ENCODE measurements around the gene MYO1G.

MYO1G gene

DNA sequence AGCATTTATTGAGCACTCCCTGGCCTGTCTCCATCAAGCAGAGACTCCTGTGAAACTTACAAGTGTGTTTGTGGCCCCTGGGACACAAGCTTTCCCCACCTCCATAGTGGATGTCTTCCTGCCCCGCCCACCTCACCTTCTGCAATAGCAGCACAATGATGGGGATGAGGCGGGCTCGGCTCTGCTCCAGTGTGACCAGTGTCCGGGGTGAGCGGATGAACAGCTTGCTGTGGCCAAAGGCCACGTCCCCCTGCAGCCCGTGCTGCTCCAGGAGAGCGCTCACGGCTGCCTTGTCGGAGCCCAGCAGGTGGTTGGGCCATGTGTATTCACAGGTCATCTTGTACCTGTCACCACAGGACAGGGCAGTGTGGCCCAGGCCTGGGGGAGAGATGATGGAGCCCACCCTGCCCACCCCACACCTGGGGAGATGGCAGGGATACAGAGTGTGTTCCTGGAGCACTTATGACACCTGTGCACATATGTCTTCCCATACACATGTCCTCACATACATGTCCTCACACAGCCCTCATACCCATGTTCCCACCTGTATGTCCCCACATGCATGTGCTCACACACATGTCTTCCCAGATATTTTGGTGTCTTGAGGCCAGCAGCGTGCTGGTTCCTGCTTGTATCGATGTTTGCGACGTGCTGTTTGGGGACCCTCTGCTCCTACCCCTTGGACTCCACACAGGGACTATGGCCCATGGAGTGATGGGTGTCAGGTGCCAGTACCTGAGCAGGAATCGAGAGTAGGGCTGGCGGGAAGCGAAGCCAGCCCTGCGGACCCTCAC lies 12.7 kb downstream of the MYO1G start:
- DNase-seq (ENCODE audit: low read depth in 1 of 2, low spot score in 1 of 2): no peak
- H3K4me3 ChIP-seq (replicated peaks; ENCODE audit: insufficient read depth, low read length): no peak overlapping the region
- H3K27ac ChIP-seq (replicated peaks): no peak overlapping the region
- no peaks in the 10 kb centered on the region for H3K27me3 ChIP-seq (ENCODE audit: insufficient read depth, poor library complexity, severe bottlenecking)
- TF ChIP-seq REST (IDR thresholded peaks at IDR 0.05; ENCODE audit: insufficient replicate concordance, low read depth): no peak
- TF ChIP-seq POLR2AphosphoS5 (IDR thresholded peaks at IDR 0.05; ENCODE audit: low read depth): no peak
- TF ChIP-seq, protein P1, sequence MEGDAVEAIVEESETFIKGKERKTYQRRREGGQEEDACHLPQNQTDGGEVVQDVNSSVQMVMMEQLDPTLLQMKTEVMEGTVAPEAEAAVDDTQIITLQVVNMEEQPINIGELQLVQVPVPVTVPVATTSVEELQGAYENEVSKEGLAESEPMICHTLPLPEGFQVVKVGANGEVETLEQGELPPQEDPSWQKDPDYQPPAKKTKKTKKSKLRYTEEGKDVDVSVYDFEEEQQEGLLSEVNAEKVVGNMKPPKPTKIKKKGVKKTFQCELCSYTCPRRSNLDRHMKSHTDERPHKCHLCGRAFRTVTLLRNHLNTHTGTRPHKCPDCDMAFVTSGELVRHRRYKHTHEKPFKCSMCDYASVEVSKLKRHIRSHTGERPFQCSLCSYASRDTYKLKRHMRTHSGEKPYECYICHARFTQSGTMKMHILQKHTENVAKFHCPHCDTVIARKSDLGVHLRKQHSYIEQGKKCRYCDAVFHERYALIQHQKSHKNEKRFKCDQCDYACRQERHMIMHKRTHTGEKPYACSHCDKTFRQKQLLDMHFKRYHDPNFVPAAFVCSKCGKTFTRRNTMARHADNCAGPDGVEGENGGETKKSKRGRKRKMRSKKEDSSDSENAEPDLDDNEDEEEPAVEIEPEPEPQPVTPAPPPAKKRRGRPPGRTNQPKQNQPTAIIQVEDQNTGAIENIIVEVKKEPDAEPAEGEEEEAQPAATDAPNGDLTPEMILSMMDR (IDR thresholded peaks at IDR 0.05; ENCODE audit: insufficient read depth, low read length): no peak
- TF ChIP-seq GABPA (IDR thresholded peaks at IDR 0.05; ENCODE audit: low read depth): no peak
- no peak for TF ChIP-seq SPI1 (IDR thresholded peaks at IDR 0.05; ENCODE audit: borderline replicate concordance, low read depth)

DNA sequence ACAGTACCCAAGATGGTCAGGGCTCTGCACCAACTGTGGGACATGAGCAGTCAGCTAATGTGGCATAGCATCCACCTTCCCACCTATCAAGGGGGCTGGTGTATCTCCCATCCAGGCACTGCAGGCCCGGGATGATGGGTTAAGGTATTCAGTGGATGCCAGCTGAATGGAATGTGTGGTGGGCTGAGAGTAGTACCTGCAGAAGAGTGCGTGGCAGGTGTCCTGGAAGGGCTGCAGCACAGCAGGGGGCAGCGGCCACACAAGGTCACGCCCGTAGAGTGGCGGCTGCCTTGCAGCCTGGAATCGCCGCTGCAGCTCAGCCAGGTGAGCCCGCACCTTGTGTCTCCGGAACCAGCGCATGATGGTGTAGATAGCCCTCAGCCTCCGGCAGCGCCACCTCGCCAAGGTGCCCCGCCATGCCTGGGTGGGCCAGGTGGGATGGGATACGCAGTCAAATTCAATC lies 13.3 kb downstream of the MYO1G start:
- TF ChIP-seq, protein P1 (IDR thresholded peaks at IDR 0.05; ENCODE audit: insufficient read depth, low read length): no peak
- no peak for TF ChIP-seq GABPA (IDR thresholded peaks at IDR 0.05; ENCODE audit: low read depth)
- TF ChIP-seq SPI1 (IDR thresholded peaks at IDR 0.05; ENCODE audit: borderline replicate concordance, low read depth): no peak
- TF ChIP-seq POLR2AphosphoS5 (IDR thresholded peaks at IDR 0.05; ENCODE audit: low read depth): 0 out of 2 replicates have a peak, but pooled peaks have one; percentile 17
- DNase-seq (ENCODE audit: low read depth in 1 of 2, low spot score in 1 of 2): no peak
- Histone ChIP-seq H3K4me3 (replicated peaks; ENCODE audit: insufficient read depth, low read length) (no peak overlapping the region), H3K27ac (replicated peaks) (no peak overlapping the region), H3K27me3 (ENCODE audit: insufficient read depth, poor library complexity, severe bottlenecking) (no peaks in the 10 kb centered on the region)

- TF ChIP-seq POLR2AphosphoS5 (IDR thresholded peaks at IDR 0.05; ENCODE audit: low read depth) (peak; percentile 66), SPI1 (IDR thresholded peaks at IDR 0.05; ENCODE audit: borderline replicate concordance, low read depth) (no peak)
- TF ChIP-seq, protein P1 (IDR thresholded peaks at IDR 0.05; ENCODE audit: insufficient read depth, low read length): no peak
- no peaks in the 10 kb centered on the region for H3K27me3 ChIP-seq (ENCODE audit: insufficient read depth, poor library complexity, severe bottlenecking)
- H3K27ac ChIP-seq (replicated peaks): no peak overlapping the region
- no peak overlapping the region for H3K4me3 ChIP-seq (replicated peaks; ENCODE audit: insufficient read depth, low read length)
- DNase-seq (ENCODE audit: low read depth in 1 of 2, low spot score in 1 of 2): no peak
Measured at GRCh38 chr7:44964831-44965440, 13.9 kb downstream of the MYO1G start.

DNA sequence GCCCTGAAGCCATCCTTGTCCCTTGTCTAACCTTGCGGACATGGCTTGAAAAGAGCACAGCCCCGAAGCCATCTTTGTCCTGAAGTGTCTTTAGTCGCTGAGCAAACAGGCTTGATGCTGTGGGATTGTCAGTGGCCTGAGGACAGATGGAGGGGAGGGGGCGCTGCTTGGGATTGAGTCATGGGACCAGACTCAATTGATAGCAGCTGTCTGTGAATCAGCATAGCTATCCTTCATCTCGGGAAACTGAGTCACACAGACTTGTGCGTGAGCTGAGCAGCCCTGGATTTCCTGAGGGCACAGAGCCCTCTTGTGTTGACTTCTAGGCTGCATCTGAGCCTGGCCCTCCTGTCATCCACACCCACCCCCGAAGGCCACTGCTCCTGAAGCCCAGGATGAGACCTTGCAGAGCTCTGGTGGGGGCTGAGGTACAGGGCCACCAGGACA lies 14.4 kb downstream of the MYO1G start:
- H3K27me3 ChIP-seq (ENCODE audit: insufficient read depth, poor library complexity, severe bottlenecking): no peaks in the 10 kb centered on the region
- H3K4me3 ChIP-seq (replicated peaks; ENCODE audit: insufficient read depth, low read length): no peak overlapping the region
- H3K27ac ChIP-seq (replicated peaks): no peak overlapping the region
- TF ChIP-seq POLR2AphosphoS5 (IDR thresholded peaks at IDR 0.05; ENCODE audit: low read depth): no peak
- no peak for TF ChIP-seq GABPA (IDR thresholded peaks at IDR 0.05; ENCODE audit: low read depth)
- no peak for TF ChIP-seq SPI1 (IDR thresholded peaks at IDR 0.05; ENCODE audit: borderline replicate concordance, low read depth)
- TF ChIP-seq, protein P1 (IDR thresholded peaks at IDR 0.05; ENCODE audit: insufficient read depth, low read length): no peak
- no peak for TF ChIP-seq REST (IDR thresholded peaks at IDR 0.05; ENCODE audit: insufficient replicate concordance, low read depth)
- DNase-seq (ENCODE audit: low read depth in 1 of 2, low spot score in 1 of 2): peak in 1 of 2 experiments; percentile 12

Measured in HL-60 (cell line).